Neural cell (in vitro differentiated cells): ENCODE measurements around the gene TMEM94. TPM values are rescaled to one million over a fixed set of nuclear protein-coding genes. Genes with fewer than 3 reads are reported as not detected.

Source experiments
- H2AFZ ChIP-seq: fragments of 200-600, 300-800 bp; sonication (generic), shearing (Covaris generic); 2 replicates; pipeline ENCODE4 v1.6.0; 2014; ENCODE audit warnings: low read depth, mild to moderate bottlenecking, antibody characterized with exemption, low read length, moderate library complexity
- H3F3A ChIP-seq: fragments of 200-600 bp; shearing (Covaris generic); 2 replicates; pipeline ENCODE4 v1.6.1; 2016; ENCODE audit warnings: mild to moderate bottlenecking, moderate library complexity, mixed read lengths, antibody characterized with exemption, low read length; ENCODE audit not compliant: insufficient read depth, poor library complexity, severe bottlenecking
- H3K27ac ChIP-seq: fragments of 200-600, 300-800 bp; sonication (generic), shearing (Covaris generic); 2 replicates; pipeline ENCODE4 v1.5.1; 2014; ENCODE audit warnings: mild to moderate bottlenecking, low read length, moderate library complexity
- H3K27me3 ChIP-seq: fragments of 300-800, 200-600 bp; sonication (generic), shearing (Covaris generic); 2 replicates; pipeline ENCODE4 v1.6.0; 2014; ENCODE audit warnings: mild to moderate bottlenecking, low read depth, low read length, moderate library complexity; ENCODE audit not compliant: insufficient read depth
- H3K36me3 ChIP-seq: fragments of 300-800, 200-600 bp; sonication (generic), shearing (Covaris generic); 2 replicates; pipeline ENCODE4 v1.5.1; 2014; ENCODE audit warnings: mild to moderate bottlenecking, antibody characterized with exemption, low read length, moderate library complexity; ENCODE audit not compliant: insufficient read depth
- H3K4me2 ChIP-seq: fragments of 300-800, 200-600 bp; sonication (generic), shearing (Covaris generic); 2 replicates; pipeline ENCODE4 v1.6.0; 2014; ENCODE audit warnings: mild to moderate bottlenecking, low read length
- H3K4me3 ChIP-seq: fragments of 300-800, 200-600 bp; sonication (generic), shearing (Covaris generic); 2 replicates; pipeline ENCODE4 v1.5.1; 2014; ENCODE audit warnings: mild to moderate bottlenecking, low read length, moderate library complexity
- H3K79me2 ChIP-seq: fragments of 200-600 bp; shearing (Covaris generic); replicated peaks from 2 replicates; pipeline ENCODE4 v1.6.0; 2014; ENCODE audit warnings: mild to moderate bottlenecking, low read length, moderate library complexity; ENCODE audit not compliant: insufficient read depth
- H3K9ac ChIP-seq: fragments of 300-800, 200-600 bp; sonication (generic), shearing (Covaris generic); 2 replicates; pipeline ENCODE4 v1.6.1; 2016; ENCODE audit warnings: mild to moderate bottlenecking, low read length, mixed read lengths
- H3K9me2 ChIP-seq: fragments of 200-600 bp; shearing (Covaris generic); 2 replicates; pipeline ENCODE4 v1.6.1; 2016; ENCODE audit warnings: mild to moderate bottlenecking, low read length, mixed read lengths; ENCODE audit not compliant: insufficient read depth
- H3K9me3 ChIP-seq: fragments of 200-600, 300-800 bp; sonication (generic), shearing (Covaris generic); 2 replicates; pipeline ENCODE4 v1.6.1; 2016; ENCODE audit warnings: mild to moderate bottlenecking, mixed run types, low read length, moderate library complexity, mixed read lengths
- H4K20me1 ChIP-seq: fragments of 200-600 bp; shearing (Covaris generic); 2 replicates; pipeline ENCODE4 v1.6.1; 2016; ENCODE audit warnings: mild to moderate bottlenecking, mixed run types; ENCODE audit not compliant: insufficient read depth
- CTCF ChIP-seq: fragments of 450-650 bp; IDR thresholded peaks from 2 replicates; pipeline ENCODE4 v1.5.1; 2014; ENCODE audit warnings: antibody characterized with exemption, mild to moderate bottlenecking, moderate library complexity; ENCODE audit not compliant: poor library complexity, severe bottlenecking
- EP300 ChIP-seq: fragments of 450-650 bp; conservative IDR thresholded peaks from 2 replicates; pipeline ENCODE4 v1.6.1; 2014; ENCODE audit warnings: antibody characterized with exemption, mild to moderate bottlenecking, moderate library complexity; ENCODE audit not compliant: poor library complexity, severe bottlenecking
- EZH2 ChIP-seq: fragments of 200-600, 300-800 bp; shearing (Covaris generic), sonication (generic); IDR thresholded peaks from 2 replicates; pipeline ENCODE4 v1.6.1; 2014; ENCODE audit warnings: antibody characterized with exemption, low read length, borderline replicate concordance, mild to moderate bottlenecking; ENCODE audit not compliant: insufficient read depth, poor library complexity, severe bottlenecking
- MXI1 ChIP-seq: fragments of 450-650 bp; conservative IDR thresholded peaks from 2 replicates; pipeline ENCODE4 v1.6.1; 2014; ENCODE audit warnings: antibody characterized with exemption, mild to moderate bottlenecking; ENCODE audit not compliant: poor library complexity, severe bottlenecking
- POLR2AphosphoS5 ChIP-seq: IDR thresholded peaks from 2 replicates; pipeline ENCODE4 v1.6.1; 2012
- RAD21 ChIP-seq: fragments of 450-650 bp; conservative IDR thresholded peaks from 2 replicates; pipeline ENCODE4 v1.6.1; 2014; ENCODE audit warnings: antibody characterized with exemption, mild to moderate bottlenecking, moderate library complexity
- REST ChIP-seq: IDR thresholded peaks from 2 replicates; pipeline ENCODE4 v1.6.1; 2012; ENCODE audit warnings: borderline replicate concordance
- SMC3 ChIP-seq: fragments of 450-650 bp; conservative IDR thresholded peaks from 2 replicates; pipeline ENCODE4 v1.6.1; 2014; ENCODE audit warnings: antibody characterized with exemption, mild to moderate bottlenecking, moderate library complexity; ENCODE audit not compliant: poor library complexity
- TAF1 ChIP-seq: IDR thresholded peaks from 2 replicates; pipeline ENCODE4 v1.6.1; 2012; ENCODE audit warnings: low read depth
- polyA plus RNA-seq: library from polyadenylated mRNA; depleted of rRNA; stranded (reverse); fragments of >200 nt; gene quantifications from 2 replicates; pipeline ENCODE4 v1.2.3, GENCODE V29; 2014

TMEM94 gene
- polyA plus RNA-seq, 1 donor from 2014 or later = 37.0 TPM

- Histone ChIP-seq H3F3A (no peaks in the 10 kb centered on the region), H3K9ac (no peak overlapping the region), H3K4me2 (no peak overlapping the region), H2AFZ (no peak overlapping the region), H3K27me3 (no peaks in the 10 kb centered on the region), H3K36me3 (no peaks in the 10 kb centered on the region), H3K79me2 (peaks cover 4% of the 10 kb centered on the region), H3K27ac (no peak overlapping the region), H4K20me1 (no peaks in the 10 kb centered on the region), H3K9me3 (no peaks in the 10 kb centered on the region), H3K4me3 (no peak overlapping the region), H3K9me2 (no peaks in the 10 kb centered on the region)
- TF ChIP-seq EP300 (no peak), CTCF (no peak), MXI1 (no peak), RAD21 (no peak), TAF1 (no peak), SMC3 (no peak), REST (no peak), EZH2 (no peak), POLR2AphosphoS5 (no peak)
These were observed 12.4 kb downstream of the TMEM94 start for GRCh38 chr17:75468779-75469373.

- Histone ChIP-seq H3K27me3 (no peaks in the 10 kb centered on the region), H2AFZ (no peak overlapping the region), H3F3A (no peaks in the 10 kb centered on the region), H3K36me3 (no peaks in the 10 kb centered on the region), H3K4me3 (no peak overlapping the region), H3K9ac (no peak overlapping the region), H3K79me2 (peaks cover 4% of the 10 kb centered on the region), H3K27ac (no peak overlapping the region), H3K9me3 (no peaks in the 10 kb centered on the region), H4K20me1 (no peaks in the 10 kb centered on the region), H3K9me2 (no peaks in the 10 kb centered on the region), H3K4me2 (no peak overlapping the region)
- TF ChIP-seq RAD21 (no peak), MXI1 (no peak), REST (no peak), EP300 (no peak), EZH2 (no peak), CTCF (no peak), TAF1 (no peak), SMC3 (no peak), POLR2AphosphoS5 (no peak)
These were observed 14.8 kb downstream of the TMEM94 start for GRCh38 chr17:75471207-75471606.
